HCT116 (cell line): Measurements from ENCODE around the gene TFPI2. TPM values are rescaled to one million over a fixed set of nuclear protein-coding genes. Genes with fewer than 3 reads are reported as not detected.

Source experiments
- ATAC-seq: fragments of 200-7000 bp; cut with Tn5 transposase; 2 replicates; pipeline ENCODE4 v1.9.1; 2020; ENCODE audit warnings: mild to moderate bottlenecking, moderate library complexity
- BruUV-seq: library from RNA; stranded (reverse); fragments of 400-500 nt; replicated peaks from 2 replicates; lab custom pipeline; 2021; lab: Mats Ljungman, UMichigan
- CTCF ChIA-PET: fragments of 300-600 bp; sonication (Branson Sonifier 250); formaldehyde crosslinking; loops from one replicate; lab custom pipeline; 2021; ENCODE audit warnings: antibody characterized with exemption; lab: Charles Lee
- POLR2A ChIA-PET: fragments of 300-600, 350-600 bp; sonication (Branson Sonifier 250); formaldehyde crosslinking; loops from one replicate; lab custom pipeline; 2021; ENCODE audit warnings: antibody characterized with exemption; lab: Charles Lee
- RAD21 ChIA-PET, 2 experiments: fragments of 300-600 bp; sonication (Branson Sonifier 250); formaldehyde crosslinking; loops; one replicate each; lab custom pipeline; 2023; ENCODE audit warnings: low total read pairs in 2 of 2; ENCODE audit not compliant: uncharacterized antibody in 2 of 2, unreplicated experiment in 2 of 2, low non-redundant PET in 1 of 2; lab: Charles Lee
- DNase-seq: peaks from one replicate; pipeline ENCODE4 v3.0.0-alpha.2; 2010; ENCODE audit warnings: low read depth, low spot score
- H2AFZ ChIP-seq: fragments of 200-600 bp; shearing (Covaris generic), sonication (generic); 2 replicates; pipeline ENCODE4 v1.6.1; 2017; ENCODE audit warnings: low read depth, mixed run types, mixed read lengths, antibody characterized with exemption, low read length; ENCODE audit not compliant: poor library complexity, severe bottlenecking
- H3K27ac ChIP-seq: 2 replicates; pipeline ENCODE4 v1.5.1; 2012; ENCODE audit warnings: low read depth, low read length
- H3K27me3 ChIP-seq: fragments of 200-600 bp; sonication (generic); 2 replicates; pipeline ENCODE4 v1.6.1; 2016; ENCODE audit warnings: mixed run types, low read length, mixed read lengths; ENCODE audit not compliant: insufficient read depth
- H3K36me3 ChIP-seq, 2 experiments: fragments of 200-500 bp in 1 of 2; fragments of 200-600 bp in 1 of 2; sonication (Bioruptor generic) in 1 of 2; sonication (generic) in 1 of 2; 2 replicates each; pipeline versions ENCODE4 v1.5.1 to v1.6.1; 2014 to 2016; ENCODE audit warnings: low read length in 2 of 2, inconsistent platforms in 1 of 2, mixed read lengths in 1 of 2, mixed run types in 1 of 2; ENCODE audit not compliant: insufficient read depth in 2 of 2, control insufficient read depth in 1 of 2
- H3K4me1 ChIP-seq, 2 experiments: fragments of 200-600 bp in 1 of 2; sonication (generic) in 1 of 2; 2 replicates each; pipeline versions ENCODE4 v1.5.1 to v1.6.1; 2012 to 2017; ENCODE audit warnings: low read length in 2 of 2, inconsistent platforms in 1 of 2, mild to moderate bottlenecking in 1 of 2, mixed read lengths in 1 of 2, mixed run types in 1 of 2, moderate library complexity in 1 of 2; ENCODE audit not compliant: insufficient read depth in 2 of 2, control insufficient read depth in 1 of 2
- H3K4me2 ChIP-seq: fragments of 200-600 bp; sonication (generic); 2 replicates; pipeline ENCODE4 v1.6.1; 2017; ENCODE audit warnings: mixed run types, low read length, mixed read lengths
- H3K4me3 ChIP-seq, 2 experiments: fragments of 200-600 bp in 1 of 2; sonication (generic) in 1 of 2; replicated peaks in 1 of 2; 2 replicates each; pipeline ENCODE4 v1.5.1; 2011 to 2016; ENCODE audit warnings: low read length in 2 of 2, control low read depth in 1 of 2, low read depth in 1 of 2, mild to moderate bottlenecking in 1 of 2, mixed read lengths in 1 of 2, mixed run types in 1 of 2
- H3K79me2 ChIP-seq: fragments of 200-600 bp; sonication (generic); 2 replicates; pipeline ENCODE4 v1.6.1; 2017; ENCODE audit warnings: mild to moderate bottlenecking, mixed run types, low read length, moderate library complexity, mixed read lengths; ENCODE audit not compliant: insufficient read depth
- H3K9ac ChIP-seq: fragments of 200-600 bp; sonication (generic); 2 replicates; pipeline ENCODE4 v1.6.1; 2016; ENCODE audit warnings: low read length, mixed read lengths
- H3K9me2 ChIP-seq: fragments of 200-600 bp; sonication (generic), shearing (Covaris generic); 2 replicates; pipeline ENCODE4 v1.6.1; 2017; ENCODE audit warnings: mixed run types, mild to moderate bottlenecking, moderate library complexity; ENCODE audit not compliant: insufficient read depth
- H3K9me3 ChIP-seq, 2 experiments: fragments of 200-500 bp in 1 of 2; fragments of 200-600 bp in 1 of 2; sonication (Bioruptor generic) in 1 of 2; sonication (generic) in 1 of 2; 2 replicates each; pipeline ENCODE4 v1.6.1; 2014 to 2017; ENCODE audit warnings: low read length in 2 of 2, mixed read lengths in 2 of 2, inconsistent platforms in 1 of 2, low read depth in 1 of 2, mild to moderate bottlenecking in 1 of 2, mixed run types in 1 of 2, moderate library complexity in 1 of 2; ENCODE audit not compliant: control insufficient read depth in 1 of 2, insufficient read depth in 1 of 2
- H4K20me1 ChIP-seq: fragments of 200-600 bp; sonication (generic), shearing (Covaris generic); 2 replicates; pipeline ENCODE4 v1.6.1; 2017; ENCODE audit warnings: mixed run types, mild to moderate bottlenecking, moderate library complexity; ENCODE audit not compliant: insufficient read depth
- ATF3 ChIP-seq: IDR thresholded peaks from 2 replicates; pipeline ENCODE4 v1.6.1; 2012
- CEBPB ChIP-seq: IDR thresholded peaks from 2 replicates; pipeline ENCODE4 v1.6.1; 2012; ENCODE audit warnings: low read depth
- CTCF ChIP-seq, 3 experiments: fragments of 200-600 bp in 1 of 3; sonication (generic) in 1 of 3; IDR thresholded peaks in 2 of 3; conservative IDR thresholded peaks in 1 of 3; 2 replicates each; pipeline ENCODE4 v1.5.1; 2012 to 2017; ENCODE audit warnings: low read depth in 2 of 3, low read length in 2 of 3, antibody characterized with exemption in 1 of 3, borderline replicate concordance in 1 of 3, control low read depth in 1 of 3, mild to moderate bottlenecking in 1 of 3, mixed read lengths in 1 of 3, mixed run types in 1 of 3, moderate library complexity in 1 of 3; ENCODE audit not compliant: insufficient read depth in 1 of 3
- EGR1 ChIP-seq: IDR thresholded peaks from 2 replicates; pipeline ENCODE4 v1.6.1; 2012; ENCODE audit warnings: low read depth
- ELF1 ChIP-seq: IDR thresholded peaks from 2 replicates; pipeline ENCODE4 v1.6.1; 2012; ENCODE audit warnings: low read depth, borderline replicate concordance
- FOSL1 ChIP-seq: IDR thresholded peaks from 2 replicates; pipeline ENCODE4 v1.6.1; 2012; ENCODE audit warnings: low read depth
- POLR2A ChIP-seq: IDR thresholded peaks from 2 replicates; pipeline ENCODE4 v1.7.0; 2011; ENCODE audit warnings: borderline replicate concordance; ENCODE audit not compliant: insufficient read depth, insufficient read length; ENCODE audit errors: extremely low read depth
- POLR2AphosphoS5 ChIP-seq: IDR thresholded peaks from 2 replicates; pipeline ENCODE4 v1.6.1; 2011; ENCODE audit warnings: mild to moderate bottlenecking, low read depth, low read length, moderate library complexity
- RAD21 ChIP-seq: IDR thresholded peaks from 2 replicates; pipeline ENCODE4 v1.6.1; 2012; ENCODE audit warnings: low read depth, mild to moderate bottlenecking
- SP1 ChIP-seq: IDR thresholded peaks from 2 replicates; pipeline ENCODE4 v1.6.1; 2012; ENCODE audit warnings: low read depth
- TCF7L2 ChIP-seq: IDR thresholded peaks from 2 replicates; pipeline ENCODE4 v1.7.0; 2011; ENCODE audit warnings: borderline replicate concordance, inconsistent platforms; ENCODE audit not compliant: insufficient read depth, insufficient read length; ENCODE audit errors: extremely low read depth
- YY1 ChIP-seq: IDR thresholded peaks from 2 replicates; pipeline ENCODE4 v1.6.1; 2011; ENCODE audit warnings: low read length, low read depth, moderate library complexity, mild to moderate bottlenecking; ENCODE audit not compliant: insufficient replicate concordance; ENCODE audit errors: extremely low read depth
- ZFX ChIP-seq: fragments of 450-650 bp; IDR thresholded peaks from 2 replicates; pipeline ENCODE4 v1.6.1; 2017
- ZNF274 ChIP-seq: fragments of 200-500 bp; sonication (Bioruptor generic); IDR thresholded peaks from 2 replicates; pipeline ENCODE4 v1.6.1; 2014; ENCODE audit warnings: mild to moderate bottlenecking, low read depth, low read length, inconsistent platforms
- intact Hi-C: fragments of 100-400 bp; cut with micrococcal nuclease; formaldehyde crosslinking; loops from 2 replicates; pipeline ENCODE4 v1.10.0; 2022
- total RNA-seq: library from RNA; stranded (reverse); gene quantifications from one replicate; pipeline ENCODE4 v1.2.1, GENCODE V29; 2021; ENCODE audit not compliant: unreplicated experiment

The TFPI2 gene
- total RNA-seq, 1 experiment from 2014 or later, result 0.15 TPM

GRCh38 chr7:93938293-93938692 lies 47.7 kb upstream of the TFPI2 start:
- RAD21 ChIA-PET, result no interaction called here
- H3K36me3 ChIP-seq, result no peaks in the 10 kb centered on the region
- H3K9ac ChIP-seq, result no peak overlapping the region
- no peaks in the 10 kb centered on the region for H3K9me3 ChIP-seq
- no peaks in the 10 kb centered on the region; the same call in 1 of the 2 replicates for H3K27me3 ChIP-seq
- no peak overlapping the region for H3K4me2 ChIP-seq
- no peaks in the 10 kb centered on the region for H4K20me1 ChIP-seq
- ATAC-seq, result no peak
- BruUV-seq, result no TSS peak
- no peak overlapping the region for H3K4me3 ChIP-seq
- no peaks in the 10 kb centered on the region for H3K79me2 ChIP-seq
- POLR2A ChIA-PET, result no interaction called here
- no peak overlapping the region for H2AFZ ChIP-seq
- H3K27ac ChIP-seq, result no peak overlapping the region
- intact Hi-C loops, result no loop called here
- no peaks in the 10 kb centered on the region for H3K4me1 ChIP-seq
- CTCF ChIA-PET, result no interaction called here
- TF ChIP-seq POLR2AphosphoS5 (no peak), YY1 (no peak), POLR2A (no peak), TCF7L2 (no peak), FOSL1 (no peak), CEBPB (no peak), ELF1 (no peak), RAD21 (no peak), ATF3 (no peak), ZNF274 (no peak), SP1 (no peak)
- TF ChIP-seq, all 23 proteins: peak for 0
- no peaks in the 10 kb centered on the region for H3K9me2 ChIP-seq
- no peak for DNase-seq

GRCh38 chr7:93937818-93938217 lies 47.3 kb upstream of the TFPI2 start:
- BruUV-seq, result no TSS peak
- H3K4me3 ChIP-seq, result no peak overlapping the region
- no peaks in the 10 kb centered on the region for H3K9me2 ChIP-seq
- CTCF ChIA-PET, result no interaction called here
- no peak overlapping the region for H3K9ac ChIP-seq
- intact Hi-C loops, result no loop called here
- no peak for DNase-seq
- H3K4me1 ChIP-seq, result no peaks in the 10 kb centered on the region
- no peak overlapping the region for H3K27ac ChIP-seq
- H3K4me2 ChIP-seq, result no peak overlapping the region
- no peak overlapping the region for H2AFZ ChIP-seq
- no peaks in the 10 kb centered on the region for H3K79me2 ChIP-seq
- RAD21 ChIA-PET, result no interaction called here
- H4K20me1 ChIP-seq, result no peaks in the 10 kb centered on the region
- POLR2A ChIA-PET, result no interaction called here
- H3K36me3 ChIP-seq, result no peaks in the 10 kb centered on the region
- H3K27me3 ChIP-seq, result no peaks in the 10 kb centered on the region; the same call in 1 of the 2 replicates
- no peak for ATAC-seq
- TF ChIP-seq POLR2A (no peak), ZFX (no peak), CTCF (IDR thresholded peaks at IDR 0.05 in 2 of 3, conservative IDR thresholded peaks at IDR 0.05 in 1 of 3; ENCODE audit: borderline replicate concordance in 1 of 3, insufficient read depth in 1 of 3, low read depth in 2 of 3, low read length in 2 of 3) (no peak), EGR1 (no peak)
- no peaks in the 10 kb centered on the region for H3K9me3 ChIP-seq
